ENCODE data around the gene TNFSF13. TPM values are rescaled to one million over a fixed set of nuclear protein-coding genes. Genes with fewer than 3 reads are reported as not detected.

TNFSF13 gene
- polyA plus RNA-seq, 2 of the 4 experiments (the other 2 are of a cell fraction), result 0.61 to 1.0 TPM

DNA sequence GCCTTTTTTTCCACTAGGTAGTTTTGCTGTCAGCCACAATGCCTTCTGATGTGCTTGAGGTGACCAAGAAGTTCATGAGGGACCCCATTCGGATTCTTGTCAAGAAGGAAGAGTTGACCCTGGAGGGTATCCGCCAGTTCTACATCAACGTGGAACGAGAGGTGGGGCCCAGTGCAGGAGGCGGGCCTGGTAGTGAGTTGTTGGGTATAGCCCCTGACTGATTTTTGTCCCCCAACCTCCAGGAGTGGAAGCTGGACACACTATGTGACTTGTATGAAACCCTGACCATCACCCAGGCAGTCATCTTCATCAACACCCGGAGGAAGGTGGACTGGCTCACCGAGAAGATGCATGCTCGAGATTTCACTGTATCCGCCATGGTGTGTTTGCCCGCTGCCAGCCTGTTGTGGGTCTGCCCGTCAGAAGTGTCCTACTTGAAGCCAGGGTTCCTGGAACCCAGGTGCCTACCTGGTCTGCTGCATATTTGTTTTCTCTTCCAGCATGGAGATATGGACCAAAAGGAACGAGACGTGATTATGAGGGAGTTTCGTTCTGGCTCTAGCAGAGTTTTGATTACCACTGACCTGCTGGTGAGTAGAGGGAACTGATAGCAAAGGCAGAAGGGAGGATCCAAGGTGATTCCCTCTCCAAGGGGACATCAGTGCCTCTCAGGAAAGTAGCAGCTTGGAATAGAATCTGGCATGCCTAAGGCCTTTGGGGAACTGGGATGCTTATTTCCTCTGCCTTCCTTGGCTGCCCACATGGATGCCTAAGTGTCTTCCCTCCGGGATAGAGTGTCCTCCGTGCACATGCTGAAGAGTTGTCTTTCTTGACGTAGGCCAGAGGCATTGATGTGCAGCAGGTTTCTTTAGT is 19.0 kb downstream of the TNFSF13 start (continued):
- TF ChIP-seq ZFP36 (IDR thresholded peaks at IDR 0.05; ENCODE audit: borderline replicate concordance, partially characterized antibody), result no peak
- TF ChIP-seq, protein P1, sequence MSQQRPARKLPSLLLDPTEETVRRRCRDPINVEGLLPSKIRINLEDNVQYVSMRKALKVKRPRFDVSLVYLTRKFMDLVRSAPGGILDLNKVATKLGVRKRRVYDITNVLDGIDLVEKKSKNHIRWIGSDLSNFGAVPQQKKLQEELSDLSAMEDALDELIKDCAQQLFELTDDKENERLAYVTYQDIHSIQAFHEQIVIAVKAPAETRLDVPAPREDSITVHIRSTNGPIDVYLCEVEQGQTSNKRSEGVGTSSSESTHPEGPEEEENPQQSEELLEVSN (IDR thresholded peaks at IDR 0.05; ENCODE audit: borderline replicate concordance, low read depth), result no peak
- no peak for TF ChIP-seq RCOR1 (IDR thresholded peaks at IDR 0.05; ENCODE audit: low read depth, low read length)
- 0 out of 2 replicates have a peak, but pooled peaks have one; percentile 31 for TF ChIP-seq FOSB (CRISPR knock-in tag; IDR thresholded peaks at IDR 0.05)
- TF ChIP-seq, protein P2, sequence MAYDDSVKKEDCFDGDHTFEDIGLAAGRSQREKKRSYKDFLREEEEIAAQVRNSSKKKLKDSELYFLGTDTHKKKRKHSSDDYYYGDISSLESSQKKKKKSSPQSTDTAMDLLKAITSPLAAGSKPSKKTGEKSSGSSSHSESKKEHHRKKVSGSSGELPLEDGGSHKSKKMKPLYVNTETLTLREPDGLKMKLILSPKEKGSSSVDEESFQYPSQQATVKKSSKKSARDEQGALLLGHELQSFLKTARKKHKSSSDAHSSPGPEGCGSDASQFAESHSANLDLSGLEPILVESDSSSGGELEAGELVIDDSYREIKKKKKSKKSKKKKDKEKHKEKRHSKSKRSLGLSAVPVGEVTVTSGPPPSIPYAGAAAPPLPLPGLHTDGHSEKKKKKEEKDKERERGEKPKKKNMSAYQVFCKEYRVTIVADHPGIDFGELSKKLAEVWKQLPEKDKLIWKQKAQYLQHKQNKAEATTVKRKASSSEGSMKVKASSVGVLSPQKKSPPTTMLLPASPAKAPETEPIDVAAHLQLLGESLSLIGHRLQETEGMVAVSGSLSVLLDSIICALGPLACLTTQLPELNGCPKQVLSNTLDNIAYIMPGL (CRISPR knock-in tag; IDR thresholded peaks at IDR 0.05; ENCODE audit: borderline replicate concordance), result no peak
- TF ChIP-seq RAD21 (conservative IDR thresholded peaks at IDR 0.05 in 1 of 2, IDR thresholded peaks at IDR 0.05 in 1 of 2), result no peak

DNA sequence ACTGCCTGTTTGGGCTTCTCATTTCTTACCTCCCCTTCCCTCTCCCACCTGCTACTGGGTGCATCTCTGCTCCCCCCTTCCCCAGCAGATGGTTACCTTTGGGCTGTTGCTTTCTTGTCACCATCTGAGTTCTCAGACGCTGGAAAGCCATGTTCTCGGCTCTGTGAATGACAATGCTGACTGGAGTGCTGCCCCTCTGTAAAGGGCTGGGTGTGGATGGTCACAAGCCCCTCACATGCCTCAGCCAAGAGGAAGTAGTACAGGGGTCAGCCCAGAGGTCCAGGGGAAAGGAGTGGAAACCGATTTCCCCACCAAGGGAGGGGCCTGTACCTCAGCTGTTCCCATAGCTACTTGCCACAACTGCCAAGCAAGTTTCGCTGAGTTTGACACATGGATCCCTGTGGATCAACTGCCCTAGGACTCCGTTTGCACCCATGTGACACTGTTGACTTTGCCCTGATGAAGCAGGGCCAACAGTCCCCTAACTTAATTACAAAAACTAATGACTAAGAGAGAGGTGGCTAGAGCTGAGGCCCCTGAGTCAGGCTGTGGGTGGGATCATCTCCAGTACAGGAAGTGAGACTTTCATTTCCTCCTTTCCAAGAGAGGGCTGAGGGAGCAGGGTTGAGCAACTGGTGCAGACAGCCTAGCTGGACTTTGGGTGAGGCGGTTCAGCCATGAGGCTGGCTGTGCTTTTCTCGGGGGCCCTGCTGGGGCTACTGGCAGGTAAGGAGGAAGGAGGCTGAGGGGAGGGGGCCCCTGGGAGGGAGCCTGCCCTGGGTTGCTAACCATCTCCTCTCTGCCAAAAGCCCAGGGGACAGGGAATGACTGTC is 20.7 kb downstream of the TNFSF13 start, which contains the start of gene CD68:
Gene CD68, plus strand, starts transcription at position 638 of the 833 bp plus-strand sequence. Its CDS starts 40 bp downstream, at position 678.
- peaks cover 80% of the 10 kb centered on the region for H3K4me1 ChIP-seq
- FAIRE-seq, result peak; percentile 43
- peak; percentile 59 to 73 for ATAC-seq
- H3K9me3 ChIP-seq, result no peaks in the 10 kb centered on the region
- peak within 1 kb of the TSS; percentile 64 to 79 for H3K27ac ChIP-seq
- no peak within 1 kb of the TSS for H3K4me3 ChIP-seq
- ChIA-PET CTCF (interaction anchor here (0.7 to 12.1 kb wide), 7 partner anchors 11 to 138 kb away, joined by 3 to 184 read pairs (median 8); partner anchors contain the start of genes DNAH2, FXR2, SOX15 and TP53), POLR2A (interaction anchor here (0.9 to 2.9 kb wide), 9 partner anchors 10 to 111 kb away, joined by 3 to 30 read pairs (median 5); partner anchors contain the start of genes FXR2, POLR2A, SAT2 and SOX15)
- 15% methylated on average over 7 of the region's 7 CpGs for WGBS (ENCODE audit: missing lambda C conversion rate)
- peak within 1 kb of the TSS; percentile 48 for H3K4me2 ChIP-seq
- DNase-seq (ENCODE audit: low read depth in 1 of 2, low spot score in 1 of 2), result peak; percentile 88 to 97
- TF ChIP-seq JUNB (IDR thresholded peaks at IDR 0.05) (0 out of 2 replicates have a peak, but pooled peaks have one; percentile 14), SMC3 (IDR thresholded peaks at IDR 0.05) (no peak; the same call in 2 of the 3 replicates), MAZ (IDR thresholded peaks at IDR 0.05; ENCODE audit: borderline replicate concordance, low read depth, low read length) (0 out of 2 replicates have a peak, but pooled peaks have one; percentile 10), JUN (IDR thresholded peaks at IDR 0.05) (peak; percentile 95 to 98), HOXA7 (CRISPR knock-in tag; IDR thresholded peaks at IDR 0.05) (peak; percentile 99), MAFK (IDR thresholded peaks at IDR 0.05; ENCODE audit: partially characterized antibody) (peak; percentile 72), CEBPB (IDR thresholded peaks at IDR 0.05) (peak; percentile 49 to 79; a peak in 3 of 4 replicates), EHMT2 (IDR thresholded peaks at IDR 0.05; ENCODE audit: low read depth) (no peak), EHF (CRISPR knock-in tag; IDR thresholded peaks at IDR 0.05) (peak; percentile 87), ZNF302 (CRISPR knock-in tag; IDR thresholded peaks at IDR 0.05) (no peak), ZFP36 (IDR thresholded peaks at IDR 0.05; ENCODE audit: borderline replicate concordance, partially characterized antibody) (no peak), TP53 (CRISPR knock-in tag; IDR thresholded peaks at IDR 0.05) (peak; percentile 96), POLR2AphosphoS2 (conservative IDR thresholded peaks at IDR 0.05; ENCODE audit: low read length) (peak; percentile 100; the same call in 1 of the 2 replicates), KDM1A (IDR thresholded peaks at IDR 0.05; ENCODE audit: low read depth) (no peak), RARB (CRISPR knock-in tag; IDR thresholded peaks at IDR 0.05) (peak; percentile 98), ZC3H11A (IDR thresholded peaks at IDR 0.05) (no peak), EP300 (IDR thresholded peaks at IDR 0.05) (0 out of 5 replicates have a peak, but pooled peaks of 1 of the 2 experiments have one; percentile 32), GATA3 (IDR thresholded peaks at IDR 0.05; ENCODE audit: borderline replicate concordance) (peak; percentile 49; the same call in 1 of the 2 replicates)
- TF ChIP-seq, protein P1 (IDR thresholded peaks at IDR 0.05; ENCODE audit: borderline replicate concordance, low read depth), result peak; percentile 31; the same call in 1 of the 2 replicates
- TF ChIP-seq, protein P3, sequence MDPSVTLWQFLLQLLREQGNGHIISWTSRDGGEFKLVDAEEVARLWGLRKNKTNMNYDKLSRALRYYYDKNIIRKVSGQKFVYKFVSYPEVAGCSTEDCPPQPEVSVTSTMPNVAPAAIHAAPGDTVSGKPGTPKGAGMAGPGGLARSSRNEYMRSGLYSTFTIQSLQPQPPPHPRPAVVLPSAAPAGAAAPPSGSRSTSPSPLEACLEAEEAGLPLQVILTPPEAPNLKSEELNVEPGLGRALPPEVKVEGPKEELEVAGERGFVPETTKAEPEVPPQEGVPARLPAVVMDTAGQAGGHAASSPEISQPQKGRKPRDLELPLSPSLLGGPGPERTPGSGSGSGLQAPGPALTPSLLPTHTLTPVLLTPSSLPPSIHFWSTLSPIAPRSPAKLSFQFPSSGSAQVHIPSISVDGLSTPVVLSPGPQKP (IDR thresholded peaks at IDR 0.05; ENCODE audit: low read depth, low read length), result no peak
- TF ChIP-seq, protein P4, sequence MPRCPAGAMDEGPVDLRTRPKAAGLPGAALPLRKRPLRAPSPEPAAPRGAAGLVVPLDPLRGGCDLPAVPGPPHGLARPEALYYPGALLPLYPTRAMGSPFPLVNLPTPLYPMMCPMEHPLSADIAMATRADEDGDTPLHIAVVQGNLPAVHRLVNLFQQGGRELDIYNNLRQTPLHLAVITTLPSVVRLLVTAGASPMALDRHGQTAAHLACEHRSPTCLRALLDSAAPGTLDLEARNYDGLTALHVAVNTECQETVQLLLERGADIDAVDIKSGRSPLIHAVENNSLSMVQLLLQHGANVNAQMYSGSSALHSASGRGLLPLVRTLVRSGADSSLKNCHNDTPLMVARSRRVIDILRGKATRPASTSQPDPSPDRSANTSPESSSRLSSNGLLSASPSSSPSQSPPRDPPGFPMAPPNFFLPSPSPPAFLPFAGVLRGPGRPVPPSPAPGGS (IDR thresholded peaks at IDR 0.05), result peak; percentile 78; the same call in 2 of the 3 replicates
- TF ChIP-seq, protein P5, sequence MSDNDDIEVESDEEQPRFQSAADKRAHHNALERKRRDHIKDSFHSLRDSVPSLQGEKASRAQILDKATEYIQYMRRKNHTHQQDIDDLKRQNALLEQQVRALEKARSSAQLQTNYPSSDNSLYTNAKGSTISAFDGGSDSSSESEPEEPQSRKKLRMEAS (IDR thresholded peaks at IDR 0.05), result peak; percentile 85
- TF ChIP-seq, protein P2 (CRISPR knock-in tag; IDR thresholded peaks at IDR 0.05; ENCODE audit: borderline replicate concordance), result peak; percentile 81; the same call in 1 of the 2 replicates
